H9 (cell line): Measurements from ENCODE around the gene PDLIM7. TPM values are rescaled to one million over a fixed set of nuclear protein-coding genes. Genes with fewer than 3 reads are reported as not detected.

Experiments used
- DNase-seq: peaks from one replicate; pipeline ENCODE4 v3.0.0-alpha.2; 2017
- H2AFZ ChIP-seq: one replicate; pipeline ENCODE4 v1.6.1; 2013; ENCODE audit warnings: mild to moderate bottlenecking, low read length, control low read depth, moderate library complexity
- H2AK5ac ChIP-seq: 2 replicates; pipeline ENCODE4 v1.6.1; 2013; ENCODE audit warnings: low read length, control low read depth, mixed read lengths; ENCODE audit not compliant: insufficient read length
- H2BK120ac ChIP-seq: one replicate; pipeline ENCODE4 v1.6.1; 2013; ENCODE audit warnings: low read depth, mild to moderate bottlenecking, low read length, control low read depth, inconsistent platforms; ENCODE audit not compliant: poor library complexity, severe bottlenecking
- H2BK12ac ChIP-seq: 2 replicates; pipeline ENCODE4 v1.6.1; 2013; ENCODE audit warnings: low read length, control low read depth, mixed read lengths, low read depth; ENCODE audit not compliant: insufficient read length
- H2BK15ac ChIP-seq: 2 replicates; pipeline ENCODE4 v1.6.1; 2013; ENCODE audit warnings: low read depth, low read length, control low read depth
- H2BK20ac ChIP-seq: one replicate; pipeline ENCODE4 v1.6.1; 2013; ENCODE audit warnings: low read depth, mild to moderate bottlenecking, low read length, control low read depth, inconsistent platforms; ENCODE audit not compliant: poor library complexity, severe bottlenecking
- H2BK5ac ChIP-seq: 2 replicates; pipeline ENCODE4 v1.6.1; 2013; ENCODE audit warnings: low read length, control low read depth, mixed read lengths; ENCODE audit not compliant: insufficient read length
- H3K14ac ChIP-seq: 2 replicates; pipeline ENCODE4 v1.6.1; 2013; ENCODE audit warnings: low read length, control low read depth; ENCODE audit not compliant: insufficient read depth
- H3K18ac ChIP-seq: 2 replicates; pipeline ENCODE4 v1.6.1; 2013; ENCODE audit warnings: low read depth, mild to moderate bottlenecking, mixed read lengths, low read length, control low read depth; ENCODE audit not compliant: insufficient read length
- H3K23ac ChIP-seq: 2 replicates; pipeline ENCODE4 v1.6.1; 2013; ENCODE audit warnings: low read length, control low read depth, mixed read lengths, low read depth; ENCODE audit not compliant: insufficient read length
- H3K23me2 ChIP-seq: 2 replicates; pipeline ENCODE4 v1.6.1; 2013; ENCODE audit warnings: low read depth, mild to moderate bottlenecking, mixed read lengths, low read length, control low read depth; ENCODE audit not compliant: insufficient read length, poor library complexity, severe bottlenecking
- H3K27ac ChIP-seq: 2 replicates; pipeline ENCODE4 v1.5.1; 2013; ENCODE audit warnings: low read length, control low read depth, mixed read lengths, low read depth; ENCODE audit not compliant: insufficient read length
- H3K27me3 ChIP-seq: 2 replicates; pipeline ENCODE4 v1.6.1; 2013; ENCODE audit warnings: low read length, control low read depth, inconsistent platforms; ENCODE audit not compliant: insufficient read depth
- H3K4ac ChIP-seq: 2 replicates; pipeline ENCODE4 v1.6.1; 2013; ENCODE audit warnings: low read depth, mild to moderate bottlenecking, control low read depth, inconsistent platforms, low read length, moderate library complexity
- H3K4me1 ChIP-seq: 2 replicates; pipeline ENCODE4 v1.6.1; 2013; ENCODE audit warnings: low read length, control low read depth, inconsistent platforms; ENCODE audit not compliant: insufficient read depth
- H3K4me2 ChIP-seq: 2 replicates; pipeline ENCODE4 v1.6.1; 2013; ENCODE audit warnings: low read length, control low read depth, mixed read lengths; ENCODE audit not compliant: insufficient read length, insufficient read depth
- H3K56ac ChIP-seq: 2 replicates; pipeline ENCODE4 v1.6.1; 2013; ENCODE audit warnings: low read depth, mild to moderate bottlenecking, mixed read lengths, low read length, control low read depth; ENCODE audit not compliant: insufficient read length
- H3K79me1 ChIP-seq: 2 replicates; pipeline ENCODE4 v1.6.1; 2013; ENCODE audit warnings: low read depth, mild to moderate bottlenecking, moderate library complexity, low read length, control low read depth, inconsistent platforms; ENCODE audit not compliant: insufficient read depth, poor library complexity, severe bottlenecking
- H3K79me2 ChIP-seq: 2 replicates; pipeline ENCODE4 v1.6.1; 2013; ENCODE audit warnings: low read length, control low read depth, inconsistent platforms; ENCODE audit not compliant: insufficient read depth
- H3K9ac ChIP-seq: 2 replicates; pipeline ENCODE4 v1.6.1; 2013; ENCODE audit warnings: low read length, control low read depth, mixed read lengths; ENCODE audit not compliant: insufficient read length; ENCODE audit errors: extremely low read depth
- H3K9me3 ChIP-seq: one replicate; pipeline ENCODE4 v1.6.1; 2013; ENCODE audit warnings: low read depth, low read length, inconsistent platforms; ENCODE audit not compliant: control insufficient read depth
- H3T11ph ChIP-seq: one replicate; pipeline ENCODE4 v1.6.1; 2013; ENCODE audit warnings: mild to moderate bottlenecking, low read length, control low read depth, inconsistent platforms
- H4K20me1 ChIP-seq: one replicate; pipeline ENCODE4 v1.6.1; 2013; ENCODE audit not compliant: control insufficient read depth, insufficient read length, insufficient read depth
- H4K5ac ChIP-seq: 2 replicates; pipeline ENCODE4 v1.6.1; 2013; ENCODE audit warnings: low read depth, mild to moderate bottlenecking, mixed read lengths, low read length, control low read depth; ENCODE audit not compliant: insufficient read length
- H4K8ac ChIP-seq: replicated peaks from 2 replicates; pipeline ENCODE4 v1.6.1; 2013; ENCODE audit warnings: low read length, control low read depth, mixed read lengths, low read depth; ENCODE audit not compliant: insufficient read length
- H4K91ac ChIP-seq: 2 replicates; pipeline ENCODE4 v1.6.1; 2013; ENCODE audit warnings: low read depth, mild to moderate bottlenecking, moderate library complexity, mixed read lengths, low read length, control low read depth; ENCODE audit not compliant: insufficient read length
- H3K27ac Mint-ChIP-seq, 3 experiments: 2 replicates in 2 of 3; 3 replicates in 1 of 3; pipeline ENCODE4 v1.8.0; 2020 to 2021; ENCODE audit warnings: mixed read lengths in 3 of 3, mild to moderate bottlenecking in 1 of 3, moderate library complexity in 1 of 3
- H3K27me3 Mint-ChIP-seq: 2 replicates; pipeline ENCODE4 v1.8.0; 2021; ENCODE audit warnings: low read depth, mild to moderate bottlenecking, moderate library complexity, mixed read lengths
- H3K36me3 Mint-ChIP-seq, 3 experiments: 2 replicates in 2 of 3; 3 replicates in 1 of 3; pipeline ENCODE4 v1.8.0; 2020 to 2021; ENCODE audit warnings: low read depth in 3 of 3, mixed read lengths in 3 of 3; ENCODE audit not compliant: insufficient read depth in 1 of 3
- H3K4me1 Mint-ChIP-seq, 2 experiments: 2 replicates each; pipeline ENCODE4 v1.8.0; 2020; ENCODE audit warnings: mixed read lengths in 2 of 2
- H3K4me3 Mint-ChIP-seq, 2 experiments: 2 replicates in 1 of 2; 3 replicates in 1 of 2; pipeline ENCODE4 v1.8.0; 2020 to 2021; ENCODE audit warnings: mild to moderate bottlenecking in 2 of 2, mixed read lengths in 2 of 2, moderate library complexity in 1 of 2
- H3K9me3 Mint-ChIP-seq, 2 experiments: 2 replicates in 1 of 2; 3 replicates in 1 of 2; pipeline ENCODE4 v1.8.0; 2020; ENCODE audit warnings: mild to moderate bottlenecking in 2 of 2, mixed read lengths in 2 of 2, moderate library complexity in 1 of 2
- CTCF ChIP-seq: fragments of 200-600 bp; sonication (generic); conservative IDR thresholded peaks from 3 replicates; pipeline ENCODE4 v1.8.0; 2021; ENCODE audit warnings: antibody characterized with exemption, mild to moderate bottlenecking
- WGBS: extraction: QIAGEN DNeasy Blood & Tissue Kit; methylation state at CpG from one replicate; pipeline ENCODE4 v1.1.7; 2013; ENCODE audit warnings: missing lambda C conversion rate, low lambda C conversion rate, mixed read lengths; ENCODE audit not compliant: insufficient read length; ENCODE audit errors: extremely low coverage; 5-methylcytosine and 5-hydroxymethylcytosine counted together
- total RNA-seq: library from RNA; stranded (reverse); gene quantifications from 2 replicates; pipeline ENCODE4 v1.2.1, GENCODE V29; 2021

Gene PDLIM7
- total RNA-seq, 1 experiment from 2014 or later = 137 TPM

DNA sequence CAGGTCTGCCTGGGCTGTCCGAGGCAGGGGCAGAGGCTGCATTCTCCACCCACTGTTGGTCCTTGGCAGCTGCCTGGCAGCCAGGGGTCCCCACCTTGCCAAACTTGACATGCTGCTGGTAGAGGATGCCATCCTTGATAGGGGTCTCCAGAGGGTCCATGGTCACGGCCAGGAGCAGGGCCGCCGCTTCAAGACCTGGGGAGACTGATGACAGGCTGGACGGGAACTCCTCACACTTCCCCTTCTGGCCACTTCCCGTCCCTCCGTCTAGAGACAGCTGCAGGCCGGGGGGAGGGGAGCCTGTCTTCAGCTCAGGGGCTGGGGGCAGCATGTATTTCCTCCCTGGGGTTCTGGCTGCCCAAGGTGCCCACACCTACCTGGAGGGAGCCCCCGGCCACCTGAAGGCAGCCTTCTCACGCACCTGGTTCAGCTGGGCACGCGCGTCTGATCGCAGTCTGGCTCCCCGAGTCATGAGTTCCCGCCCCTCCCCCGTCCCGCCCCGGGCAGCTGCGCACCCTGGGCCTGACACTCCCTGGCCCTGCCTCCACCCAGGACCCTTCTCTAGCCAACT, 12.1 kb upstream of the PDLIM7 start, which contains the start of gene DOK3:
TSS of gene DOK3 (minus strand) at position 446 of the 571 bp plus-strand sequence. CDS start at position 160, 286 bp downstream.
- Histone ChIP-seq H2BK120ac (no peak within 1 kb of the TSS), H3K23me2 (no peaks in the 10 kb centered on the region), H2BK20ac (no peak within 1 kb of the TSS), H3T11ph (no peak within 1 kb of the TSS), H3K56ac (no peak within 1 kb of the TSS), H2AFZ (no peak within 1 kb of the TSS), H4K20me1 (no peaks in the 10 kb centered on the region), H3K23ac (no peak within 1 kb of the TSS), H3K27me3 (no peaks in the 10 kb centered on the region), H3K18ac (no peak within 1 kb of the TSS), H2BK5ac (no peak within 1 kb of the TSS), H3K4ac (no peak within 1 kb of the TSS), H4K91ac (no peak within 1 kb of the TSS), H3K14ac (no peak within 1 kb of the TSS; the same call in 1 of the 2 replicates), H3K79me2 (no peaks in the 10 kb centered on the region), H3K4me1 (no peaks in the 10 kb centered on the region; the same call in 1 of the 2 replicates), H3K9me3 (no peaks in the 10 kb centered on the region), H4K5ac (no peak within 1 kb of the TSS), H3K9ac (peak within 1 kb of the TSS; percentile 5), H3K4me2 (no peak within 1 kb of the TSS), H2BK12ac (no peak within 1 kb of the TSS), H2AK5ac (no peak within 1 kb of the TSS), H2BK15ac (no peak within 1 kb of the TSS), H4K8ac (no peak within 1 kb of the TSS), H3K79me1 (no peaks in the 10 kb centered on the region), H3K27ac (no peak within 1 kb of the TSS)
- Mint-ChIP-seq H3K36me3 (peaks cover 33 to 60% (median 51%) of the 10 kb centered on the region in 3 experiments), H3K27ac (peak within 1 kb of the TSS; percentile 85 to 93 (median 90); a peak in 6 of 7 replicates), H3K9me3 (no peaks in the 10 kb centered on the region), H3K27me3 (no peaks in the 10 kb centered on the region; the same call in 1 of the 2 replicates), H3K4me1 (peaks cover 18 to 20% of the 10 kb centered on the region in 2 experiments), H3K4me3 (no peak within 1 kb of the TSS; a peak in 2 of 5 replicates)
- DNase-seq = peak; percentile 55
- WGBS = no CpG with 5 or more reads among the region's 20 CpGs
- no peak for TF ChIP-seq CTCF
